Peyer's patch (tissue), 4 donors: ENCODE results near the gene NFS1. TPM values are rescaled to one million over a fixed set of nuclear protein-coding genes. Genes with fewer than 3 reads are reported as not detected.
"Not testable (repeated sequence)": the region's sequence is repeated elsewhere in the genome, so short reads cannot be mapped to it uniquely, and the experiment has no call there.

Source experiments
- DNase-seq, 3 donors: peaks; one replicate each; pipeline ENCODE4 v3.0.0-alpha.2; 2017 to 2019
- H3K27ac ChIP-seq, 4 donors: fragments of 200-600 bp; sonication (generic); one replicate each; pipeline ENCODE4 v1.5.1; 2016 to 2019
- H3K27me3 ChIP-seq, 2 donors: fragments of 200-600 bp; sonication (generic); one replicate each; pipeline ENCODE4 v1.5.1; 2019
- H3K36me3 ChIP-seq, 3 donors: fragments of 200-600 bp; sonication (generic); one replicate each; pipeline ENCODE4 v1.5.1; 2016 to 2019
- H3K4me1 ChIP-seq, 4 donors: fragments of 200-600 bp; sonication (generic); one replicate each; pipeline ENCODE4 v1.5.1; 2016 to 2019
- H3K4me3 ChIP-seq, 4 donors: fragments of 200-600 bp; sonication (generic); 1 replicate in 3 of 4; 2 replicates in 1 of 4; pipeline ENCODE4 v1.5.1; 2016 to 2019; ENCODE audit warnings: mild to moderate bottlenecking in 1 of 4
- H3K9me3 ChIP-seq, 4 donors: fragments of 200-600 bp; sonication (generic); one replicate each; pipeline ENCODE4 v1.5.1; 2016 to 2019; ENCODE audit warnings: mild to moderate bottlenecking in 1 of 4
- POLR2A ChIP-seq, 2 donors: fragments of 450-650 bp; IDR thresholded peaks; one replicate each; pipeline ENCODE4 v1.5.1; 2017; ENCODE audit warnings: antibody characterized with exemption in 2 of 2, mild to moderate bottlenecking in 2 of 2, moderate library complexity in 2 of 2
- total RNA-seq, 4 donors: library from RNA; depleted of rRNA; stranded (reverse); fragments of >200 nt; gene quantifications; one replicate each; pipeline ENCODE4 v1.1.0, GENCODE V29; 2016
- TF ChIP-seq, protein P1 (sequence below), 6 experiments: fragments of 450-650 bp in 4 of 6; fragments of 200-600 bp in 2 of 6; sonication (generic) in 1 of 6; IDR thresholded peaks; one replicate each; pipeline ENCODE4 v1.5.1; 2017 to 2019; ENCODE audit warnings: antibody characterized with exemption in 6 of 6, mild to moderate bottlenecking in 3 of 6, moderate library complexity in 1 of 6

Gene NFS1
- 10 to 100 TPM; 29.2 to 62.2 (median 41.4) TPM for total RNA-seq

- peaks cover 0 to 17% (median 2%) of the 10 kb centered on the region in 4 donors for H3K4me1 ChIP-seq
- H3K27me3 ChIP-seq: no peaks in the 10 kb centered on the region
- peak; percentile 41 to 55 for TF ChIP-seq POLR2A (IDR thresholded peaks at IDR 0.05)
- TF ChIP-seq, protein P1, sequence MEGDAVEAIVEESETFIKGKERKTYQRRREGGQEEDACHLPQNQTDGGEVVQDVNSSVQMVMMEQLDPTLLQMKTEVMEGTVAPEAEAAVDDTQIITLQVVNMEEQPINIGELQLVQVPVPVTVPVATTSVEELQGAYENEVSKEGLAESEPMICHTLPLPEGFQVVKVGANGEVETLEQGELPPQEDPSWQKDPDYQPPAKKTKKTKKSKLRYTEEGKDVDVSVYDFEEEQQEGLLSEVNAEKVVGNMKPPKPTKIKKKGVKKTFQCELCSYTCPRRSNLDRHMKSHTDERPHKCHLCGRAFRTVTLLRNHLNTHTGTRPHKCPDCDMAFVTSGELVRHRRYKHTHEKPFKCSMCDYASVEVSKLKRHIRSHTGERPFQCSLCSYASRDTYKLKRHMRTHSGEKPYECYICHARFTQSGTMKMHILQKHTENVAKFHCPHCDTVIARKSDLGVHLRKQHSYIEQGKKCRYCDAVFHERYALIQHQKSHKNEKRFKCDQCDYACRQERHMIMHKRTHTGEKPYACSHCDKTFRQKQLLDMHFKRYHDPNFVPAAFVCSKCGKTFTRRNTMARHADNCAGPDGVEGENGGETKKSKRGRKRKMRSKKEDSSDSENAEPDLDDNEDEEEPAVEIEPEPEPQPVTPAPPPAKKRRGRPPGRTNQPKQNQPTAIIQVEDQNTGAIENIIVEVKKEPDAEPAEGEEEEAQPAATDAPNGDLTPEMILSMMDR (IDR thresholded peaks at IDR 0.05): peak in 3 of 6 experiments; percentile 11 to 31 (median 16)
- peak; percentile 82 to 94 (median 88) for DNase-seq
- no peaks in the 10 kb centered on the region for H3K9me3 ChIP-seq
- H3K36me3 ChIP-seq: peaks cover 0 to 52% (median 0%) of the 10 kb centered on the region in 3 donors
- H3K4me3 ChIP-seq: peak within 1 kb of the TSS; percentile 77 to 95 (median 80)
- H3K27ac ChIP-seq: peak within 1 kb of the TSS; percentile 84 to 91 (median 89)
Observed at GRCh38 chr20:35699127-35699956, at the start of gene NFS1, which contains the start of gene ROMO1. Gene NFS1, minus strand, starts transcription at chr20:35699352. Its CDS starts 64 bp downstream, at chr20:35699288. Gene ROMO1, plus strand, starts transcription at chr20:35699405. Its CDS starts 228 bp downstream, at chr20:35699633.

DNA sequence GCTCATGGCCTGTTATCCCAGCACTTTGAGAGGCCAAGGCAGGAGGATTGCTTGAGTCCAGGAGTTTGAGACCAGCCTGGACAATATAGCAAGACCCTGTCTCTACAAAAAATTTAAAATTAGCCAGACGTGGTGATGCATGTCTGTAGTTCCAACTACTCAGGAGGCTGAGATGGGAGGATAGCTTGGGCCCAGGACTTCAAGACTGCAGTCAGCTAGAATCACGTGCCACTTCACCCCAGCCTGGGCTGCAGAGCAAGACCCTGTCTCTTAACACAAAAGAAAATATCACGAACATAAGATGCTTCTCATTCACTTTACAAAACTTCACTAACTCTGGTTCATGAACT is 45.3 kb upstream of the NFS1 start:
- H3K9me3 ChIP-seq, H3K4me3 ChIP-seq, H3K36me3 ChIP-seq, H3K27me3 ChIP-seq, DNase-seq: not testable (repeated sequence)
- Histone ChIP-seq H3K27ac (peak overlapping the region; percentile 96 to 98 (median 96)), H3K4me1 (peaks cover 0 to 13% (median 6%) of the 10 kb centered on the region in 4 donors)

DNA sequence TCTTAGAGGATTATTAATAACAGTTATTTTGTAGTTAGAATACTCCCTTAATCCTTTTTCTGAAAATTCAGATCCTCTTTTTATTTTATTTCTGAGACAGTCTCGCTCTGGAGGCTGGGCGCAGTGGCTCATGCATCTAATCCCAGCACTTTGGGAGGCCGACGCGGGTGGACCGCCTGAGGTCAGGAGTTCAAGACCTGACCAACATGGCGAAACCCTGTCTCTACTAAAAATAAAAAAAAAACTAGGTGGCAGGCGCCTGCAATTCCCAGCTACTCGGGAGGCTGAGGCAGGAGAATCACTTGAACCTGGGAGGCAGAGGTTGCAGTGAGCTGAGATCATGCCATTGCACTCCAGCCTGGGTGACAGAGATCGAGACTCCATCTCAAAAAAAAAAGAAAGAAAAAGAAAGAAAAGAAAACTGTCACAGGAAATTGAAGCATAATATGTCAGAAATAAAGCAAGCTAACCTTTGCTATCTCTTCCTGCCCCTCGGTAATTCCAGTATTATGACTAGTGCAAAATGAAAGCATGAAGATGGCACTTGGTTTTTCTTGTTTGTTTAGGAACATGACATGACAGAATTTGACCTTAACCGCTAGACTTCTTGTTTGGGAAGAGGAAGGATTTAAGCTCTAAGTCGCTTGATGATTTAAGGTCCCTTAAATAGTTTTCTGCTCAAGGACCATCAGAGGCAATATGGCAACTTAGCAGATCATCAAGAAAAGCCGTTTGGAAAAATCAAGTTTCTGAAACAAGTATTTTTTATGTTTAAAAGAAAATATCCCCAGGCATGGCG is 44.7 kb upstream of the NFS1 start:
- peak overlapping the region; percentile 2 to 73 (median 46) for H3K4me3 ChIP-seq
- DNase-seq: peak in 1 of 3 donors; percentile 44

GRCh38 chr20:35742741-35743523 is 43.8 kb upstream of the NFS1 start:
- Histone ChIP-seq H3K36me3 (peaks cover 0 to 24% (median 0%) of the 10 kb centered on the region in 3 donors), H3K27me3 (no peaks in the 10 kb centered on the region), H3K4me3 (peak overlapping the region; percentile 50 to 73 (median 62)), H3K9me3 (no peaks in the 10 kb centered on the region), H3K27ac (peak overlapping the region; percentile 96 to 98 (median 96)), H3K4me1 (peaks cover 0 to 28% (median 10%) of the 10 kb centered on the region in 4 donors)
- DNase-seq: no peak
- TF ChIP-seq POLR2A (IDR thresholded peaks at IDR 0.05): no peak
- TF ChIP-seq, protein P1 (IDR thresholded peaks at IDR 0.05): no peak

More for the DNA sequence above, 44.7 kb upstream of the NFS1 start:
- TF ChIP-seq, protein P1 (IDR thresholded peaks at IDR 0.05): no peak
- TF ChIP-seq POLR2A (IDR thresholded peaks at IDR 0.05): no peak
- peaks cover 0 to 15% (median 0%) of the 10 kb centered on the region in 3 donors for H3K36me3 ChIP-seq
- no peaks in the 10 kb centered on the region for H3K27me3 ChIP-seq
- H3K27ac ChIP-seq: peak overlapping the region; percentile 96 to 98 (median 96)
- H3K4me1 ChIP-seq: peaks cover 0 to 19% (median 7%) of the 10 kb centered on the region in 4 donors
- H3K9me3 ChIP-seq: no peaks in the 10 kb centered on the region

DNA sequence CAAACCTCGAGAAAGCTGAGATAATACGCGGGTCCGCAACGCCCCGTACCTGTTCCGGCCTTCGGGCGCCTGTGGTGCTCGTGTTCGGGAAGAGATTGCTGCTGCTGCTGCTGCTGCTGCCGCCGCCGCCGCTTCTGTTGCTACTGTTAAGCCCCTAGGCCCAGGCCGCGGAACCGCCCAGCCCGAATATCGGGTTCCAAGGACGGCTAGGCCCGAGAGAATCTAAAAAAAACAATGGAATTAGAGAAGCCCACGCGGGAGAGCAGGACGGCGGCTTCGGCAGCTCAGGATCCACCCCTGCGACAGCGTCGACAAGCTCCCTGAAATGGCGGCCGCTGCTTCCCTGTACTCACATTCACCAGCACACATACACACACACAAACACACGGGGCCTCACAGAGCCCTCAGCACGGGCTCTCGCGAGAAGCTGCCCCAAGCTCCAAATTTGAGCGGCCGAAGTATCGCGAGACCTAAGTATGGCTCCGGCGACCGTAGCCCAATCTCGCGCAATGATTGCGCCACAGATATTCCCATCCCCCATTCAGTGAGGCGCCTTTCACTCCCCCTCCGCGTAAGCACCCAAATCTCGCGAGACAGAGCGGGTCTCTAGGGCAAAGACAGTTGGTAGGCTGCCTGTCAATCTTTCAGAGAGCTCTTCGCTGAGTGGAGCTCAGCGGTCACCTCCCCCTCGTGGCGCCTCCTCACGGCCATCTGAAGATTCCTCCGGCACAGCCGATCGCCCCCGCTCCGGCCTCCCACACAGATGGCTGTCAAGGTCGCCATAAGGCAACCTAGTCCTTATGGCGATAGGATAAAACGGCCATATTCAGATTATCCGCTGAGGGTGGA is 43.0 kb upstream of the NFS1 start, which contains the start of gene RBM39:
Gene RBM39 (minus strand): TSS at position 369 of the 849 bp plus-strand sequence. CDS start 1,386 bp downstream, outside the sequence.
- Histone ChIP-seq H3K27me3 (no peaks in the 10 kb centered on the region), H3K4me3 (peak within 1 kb of the TSS; percentile 67 to 85 (median 76)), H3K9me3 (no peaks in the 10 kb centered on the region), H3K36me3 (peaks cover 0 to 33% (median 0%) of the 10 kb centered on the region in 3 donors), H3K27ac (peak within 1 kb of the TSS; percentile 96 to 100 (median 97)), H3K4me1 (peaks cover 0 to 29% (median 10%) of the 10 kb centered on the region in 4 donors)
- DNase-seq: peak; percentile 99 to 100 (median 100)
- peak; percentile 92 to 93 for TF ChIP-seq POLR2A (IDR thresholded peaks at IDR 0.05)
- TF ChIP-seq, protein P1 (IDR thresholded peaks at IDR 0.05): peak in 4 of 6 experiments; percentile 47 to 64 (median 52)
